IMR-90 (cell line): Measurements from ENCODE around the gene POLR3E. TPM values are rescaled to one million over a fixed set of nuclear protein-coding genes. Genes with fewer than 3 reads are reported as not detected.

Experiments
- ATAC-seq: fragments of 200-7000 bp; cut with Tn5 transposase; 2 replicates; pipeline ENCODE4 v1.9.1; 2020; ENCODE audit warnings: low read depth, mild to moderate bottlenecking, moderate library complexity
- BruUV-seq: library from RNA; stranded (reverse); fragments of 400-500 nt; replicated peaks from 2 replicates; lab custom pipeline; 2021; lab: Mats Ljungman, UMichigan
- CTCF ChIA-PET: fragments of 300-600 bp; formaldehyde crosslinking; extraction: SDS; loops from one replicate; lab custom pipeline; 2021; ENCODE audit warnings: antibody characterized with exemption; lab: Yijun Ruan, JAX
- POLR2A ChIA-PET: fragments of 300-600 bp; sonication (Branson Sonifier 250); formaldehyde crosslinking; loops from one replicate; lab custom pipeline; 2022; ENCODE audit warnings: antibody characterized with exemption; ENCODE audit not compliant: unreplicated experiment; lab: Charles Lee
- DNase-seq: peaks from one replicate; pipeline ENCODE4 v3.0.0; 2013
- H2AFZ ChIP-seq: replicated peaks from 2 replicates; pipeline ENCODE3; 2013; ENCODE audit warnings: low read length, mild to moderate bottlenecking; ENCODE audit not compliant: poor library complexity
- H2AK5ac ChIP-seq: 2 replicates; pipeline ENCODE4 v1.6.1; 2013; ENCODE audit warnings: low read depth, low read length, inconsistent platforms
- H2AK9ac ChIP-seq: replicated peaks from 2 replicates; pipeline ENCODE3; 2013; ENCODE audit warnings: mild to moderate bottlenecking, low read depth, low read length, moderate library complexity; ENCODE audit not compliant: poor library complexity
- H2BK120ac ChIP-seq: 2 replicates; pipeline ENCODE4 v1.6.1; 2013; ENCODE audit warnings: low read depth, low read length, inconsistent platforms
- H2BK15ac ChIP-seq: 3 replicates; pipeline ENCODE4 v1.6.1; 2013; ENCODE audit warnings: low read depth, low read length, inconsistent platforms
- H2BK20ac ChIP-seq: 2 replicates; pipeline ENCODE4 v1.6.1; 2013; ENCODE audit warnings: low read depth, mild to moderate bottlenecking, inconsistent platforms, low read length, moderate library complexity
- H2BK5ac ChIP-seq: 2 replicates; pipeline ENCODE4 v1.6.1; 2013; ENCODE audit warnings: mild to moderate bottlenecking, low read depth, low read length, inconsistent platforms; ENCODE audit not compliant: poor library complexity, severe bottlenecking
- H3K14ac ChIP-seq: replicated peaks from 2 replicates; pipeline ENCODE4 v1.6.1; 2013; ENCODE audit warnings: low read depth, low read length, inconsistent platforms
- H3K18ac ChIP-seq: 2 replicates; pipeline ENCODE4 v1.6.1; 2013; ENCODE audit warnings: low read depth, low read length, control low read depth
- H3K23ac ChIP-seq: 2 replicates; pipeline ENCODE4 v1.6.1; 2013; ENCODE audit warnings: low read depth, low read length, inconsistent platforms
- H3K27ac ChIP-seq: 2 replicates; pipeline ENCODE4 v1.5.1; 2013; ENCODE audit warnings: mild to moderate bottlenecking, control low read depth, low read length; ENCODE audit not compliant: insufficient read depth
- H3K27me3 ChIP-seq: 2 replicates; pipeline ENCODE4 v1.6.1; 2013; ENCODE audit warnings: low read length; ENCODE audit not compliant: control insufficient read depth, insufficient read depth
- H3K36me3 ChIP-seq: 2 replicates; pipeline ENCODE4 v1.6.1; 2013; ENCODE audit warnings: low read length, mixed read lengths; ENCODE audit not compliant: control insufficient read depth, insufficient read depth
- H3K4ac ChIP-seq: 2 replicates; pipeline ENCODE4 v1.6.1; 2013; ENCODE audit warnings: low read depth, low read length, inconsistent platforms
- H3K4me1 ChIP-seq: 2 replicates; pipeline ENCODE4 v1.6.1; 2013; ENCODE audit warnings: low read length, mixed read lengths; ENCODE audit not compliant: control insufficient read depth, insufficient read depth
- H3K4me2 ChIP-seq: 2 replicates; pipeline ENCODE4 v1.6.1; 2013; ENCODE audit warnings: low read depth, mild to moderate bottlenecking, control low read depth, low read length, moderate library complexity
- H3K4me3 ChIP-seq: 2 replicates; pipeline ENCODE4 v1.5.1; 2013; ENCODE audit warnings: low read depth, mild to moderate bottlenecking, control low read depth, low read length, moderate library complexity; ENCODE audit not compliant: insufficient read depth
- H3K56ac ChIP-seq: 2 replicates; pipeline ENCODE4 v1.6.1; 2013; ENCODE audit warnings: low read length, inconsistent platforms; ENCODE audit not compliant: insufficient read depth; ENCODE audit errors: extremely low read depth
- H3K79me1 ChIP-seq, 2 experiments: 2 replicates each; pipeline ENCODE4 v1.6.1; 2013; ENCODE audit warnings: low read length in 2 of 2, inconsistent platforms in 1 of 2, low read depth in 1 of 2
- H3K9ac ChIP-seq: 2 replicates; pipeline ENCODE4 v1.6.1; 2013; ENCODE audit warnings: low read depth, low read length, control low read depth
- H3K9me1 ChIP-seq: 2 replicates; pipeline ENCODE4 v1.6.1; 2013; ENCODE audit warnings: low read length, inconsistent platforms; ENCODE audit not compliant: insufficient read depth
- H3K9me3 ChIP-seq: 2 replicates; pipeline ENCODE4 v1.6.1; 2013; ENCODE audit warnings: low read length; ENCODE audit not compliant: control insufficient read depth, insufficient read depth
- H4K20me1 ChIP-seq: 2 replicates; pipeline ENCODE4 v1.6.1; 2013; ENCODE audit warnings: low read length, inconsistent platforms; ENCODE audit not compliant: insufficient read depth
- H4K5ac ChIP-seq: 2 replicates; pipeline ENCODE4 v1.6.1; 2013; ENCODE audit warnings: mild to moderate bottlenecking, low read depth, low read length, control low read depth
- H4K8ac ChIP-seq, 2 experiments: 2 replicates each; pipeline ENCODE4 v1.6.1; 2013; ENCODE audit warnings: low read depth in 2 of 2, low read length in 2 of 2, control low read depth in 1 of 2, inconsistent platforms in 1 of 2
- H4K91ac ChIP-seq: 2 replicates; pipeline ENCODE4 v1.6.1; 2013; ENCODE audit warnings: low read depth, low read length, inconsistent platforms; ENCODE audit not compliant: insufficient read depth
- CEBPB ChIP-seq: IDR thresholded peaks from 2 replicates; pipeline ENCODE4 v1.6.1; 2012; ENCODE audit warnings: low read depth, low read length, improper control_type of control experiment
- SMC3 ChIP-seq: fragments of 150-350 bp; IDR thresholded peaks from 2 replicates; pipeline ENCODE4 v1.6.1; 2016; ENCODE audit warnings: low read depth, mild to moderate bottlenecking, antibody characterized with exemption, low read length, moderate library complexity
- dilution Hi-C: fragments of 300-500 bp; cut with HindIII; formaldehyde crosslinking; loops from one replicate; pipeline ENCODE4 v1.14.3; 2018; ENCODE audit warnings: low sequenced_read_pairs; ENCODE audit not compliant: unreplicated experiment
- in situ Hi-C: fragments of 300-500 bp; cut with MboI; formaldehyde crosslinking; loops from 3 replicates; pipeline ENCODE4 v1.14.3; 2019; ENCODE audit warnings: low sequenced_read_pairs, inconsistent platforms, mixed read lengths
- intact Hi-C: fragments of 100-400 bp; cut with micrococcal nuclease; formaldehyde crosslinking; loops from 2 replicates; pipeline ENCODE4 v1.10.0; 2022
- polyA plus RNA-seq, 3 experiments: library from polyadenylated mRNA; depleted of rRNA; stranded (reverse); fragments of >200 nt; gene quantifications; 2 replicates each; pipeline ENCODE4 v1.2.3, GENCODE V29; 2012; ENCODE audit warnings: low replicate concordance in 1 of 3
- total RNA-seq: library from RNA; depleted of rRNA; stranded (reverse); fragments of >200 nt; gene quantifications from 2 replicates; pipeline ENCODE4 v1.2.3, GENCODE V29; 2012

Gene POLR3E
- total and polyA plus RNA-seq, 2 of the 4 experiments (the other 2 are of a cell fraction), result 19.9 to 46.0 TPM

DNA sequence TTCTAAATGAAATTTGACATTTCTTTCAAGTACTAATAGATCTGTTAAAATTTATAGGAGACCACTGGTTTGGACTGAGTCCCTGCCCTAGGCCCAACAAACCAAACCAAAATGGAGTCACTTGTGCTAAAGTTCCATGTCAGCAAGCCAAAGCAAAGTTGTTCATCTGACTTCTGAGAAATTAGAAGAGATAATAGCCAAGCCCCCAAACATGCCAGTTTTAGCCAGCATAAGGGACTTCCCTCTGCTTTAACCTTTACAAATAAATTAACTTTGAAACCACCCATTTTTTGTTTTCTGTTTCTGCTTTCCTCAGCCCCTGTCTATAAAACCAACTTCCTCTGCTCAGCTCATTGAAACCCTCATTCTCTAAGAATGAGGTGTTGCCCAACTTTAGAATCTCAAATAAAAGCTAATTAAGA, 58.3 kb downstream of the POLR3E start:
- ATAC-seq (no peak), DNase-seq (no peak)
- Histone ChIP-seq H3K9ac (no peak overlapping the region), H3K27me3 (no peaks in the 10 kb centered on the region), H3K4me3 (no peak overlapping the region), H3K18ac (no peak overlapping the region), H4K5ac (no peak overlapping the region), H3K36me3 (peaks cover 32% of the 10 kb centered on the region), H2BK120ac (no peak overlapping the region), H4K8ac (no peak overlapping the region), H2AK9ac (no peak overlapping the region), H2AFZ (no peak overlapping the region), H3K4me2 (no peak overlapping the region), H3K79me1 (peaks cover 23 to 75% of the 10 kb centered on the region in 2 experiments), H3K27ac (peak overlapping the region; percentile 58; the same call in 1 of the 2 replicates), H3K9me1 (peaks cover 17% of the 10 kb centered on the region), H2BK20ac (no peak overlapping the region), H2AK5ac (no peak overlapping the region), H4K91ac (no peak overlapping the region), H2BK5ac (peak overlapping the region; percentile 35), H3K23ac (no peak overlapping the region; the same call in 1 of the 2 replicates), H3K56ac (no peak overlapping the region), H3K9me3 (no peaks in the 10 kb centered on the region), H3K4ac (no peak overlapping the region), H3K14ac (no peak overlapping the region), H3K4me1 (peaks cover 15% of the 10 kb centered on the region), H2BK15ac (no peak overlapping the region), H4K20me1 (peaks cover 73% of the 10 kb centered on the region)
- ChIA-PET CTCF (no interaction called here), POLR2A (no interaction called here)
- dilution Hi-C loops, result no loop called here
- intact Hi-C loops, result no loop called here
- no TSS peak for BruUV-seq
- in situ Hi-C loops, result no loop called here
- TF ChIP-seq SMC3, result no peak
- TF ChIP-seq CEBPB, result peak; percentile 20; the same call in 1 of the 2 replicates
